Keratinocyte (primary cell): ENCODE data around the gene RFPL1. TPM values are rescaled to one million over a fixed set of nuclear protein-coding genes. Genes with fewer than 3 reads are reported as not detected.

Experiments
- DNase-seq: peaks from one replicate; pipeline ENCODE4 v3.0.0-alpha.2; 2011; ENCODE audit warnings: low read depth, missing footprints, low spot score
- FAIRE-seq: peaks from 2 replicates; lab custom pipeline; 2011; peaks lifted over from hg19 to GRCh38; lab: Jason Lieb, UNC
- H2AFZ ChIP-seq: 2 replicates; pipeline ENCODE4 v1.6.0; 2012; ENCODE audit warnings: low read length, control low read depth, inconsistent platforms; ENCODE audit not compliant: control insufficient read depth
- H3K27ac ChIP-seq: 2 replicates; pipeline ENCODE4 v1.5.1; 2011; ENCODE audit warnings: low read length; ENCODE audit not compliant: control insufficient read depth, insufficient read depth
- H3K27me3 ChIP-seq: 3 replicates; pipeline ENCODE4 v1.6.0; 2011; ENCODE audit warnings: low read length; ENCODE audit not compliant: control insufficient read depth, insufficient read depth; ENCODE audit errors: extremely low read depth
- H3K36me3 ChIP-seq, 2 experiments: 2 replicates in 1 of 2; 3 replicates in 1 of 2; pipeline ENCODE4 v1.5.1; 2011; ENCODE audit warnings: low read length in 2 of 2, mild to moderate bottlenecking in 1 of 2; ENCODE audit not compliant: control insufficient read depth in 2 of 2, insufficient read depth in 2 of 2; ENCODE audit errors: extremely low read depth in 1 of 2
- H3K4me1 ChIP-seq: 3 replicates; pipeline ENCODE4 v1.5.1; 2011; ENCODE audit warnings: low read length; ENCODE audit not compliant: control insufficient read depth, insufficient read depth; ENCODE audit errors: extremely low read depth
- H3K4me2 ChIP-seq: 3 replicates; pipeline ENCODE4 v1.6.0; 2011; ENCODE audit warnings: low read depth, low read length; ENCODE audit not compliant: control insufficient read depth, insufficient read depth; ENCODE audit errors: extremely low read depth
- H3K4me3 ChIP-seq, 3 experiments: fragments of 200-600 bp in 1 of 3; sonication (generic) in 1 of 3; 2 replicates in 2 of 3; 3 replicates in 1 of 3; pipeline ENCODE4 v1.5.1; 2011 to 2016; ENCODE audit warnings: low read length in 3 of 3, mild to moderate bottlenecking in 3 of 3, control low read depth in 2 of 3, inconsistent platforms in 1 of 3, low read depth in 1 of 3, mixed read lengths in 1 of 3, mixed run types in 1 of 3, moderate library complexity in 1 of 3; ENCODE audit not compliant: control insufficient read depth in 2 of 3, insufficient read depth in 2 of 3; ENCODE audit errors: extremely low read depth in 1 of 3
- H3K79me2 ChIP-seq: 2 replicates; pipeline ENCODE4 v1.6.0; 2012; ENCODE audit warnings: low read length; ENCODE audit not compliant: control insufficient read depth, insufficient read depth
- H3K9ac ChIP-seq: 3 replicates; pipeline ENCODE4 v1.6.0; 2011; ENCODE audit warnings: low read length; ENCODE audit not compliant: control insufficient read depth, insufficient read depth; ENCODE audit errors: extremely low read depth
- H3K9me1 ChIP-seq: 3 replicates; pipeline ENCODE4 v1.6.0; 2011; ENCODE audit warnings: low read length; ENCODE audit not compliant: control insufficient read depth, insufficient read depth; ENCODE audit errors: extremely low read depth
- H3K9me3 ChIP-seq: 2 replicates; pipeline ENCODE4 v1.5.1; 2012; ENCODE audit warnings: low read depth, low read length; ENCODE audit not compliant: control insufficient read depth
- H4K20me1 ChIP-seq: 3 replicates; pipeline ENCODE4 v1.6.0; 2011; ENCODE audit warnings: low read length; ENCODE audit not compliant: control insufficient read depth, insufficient read depth; ENCODE audit errors: extremely low read depth
- CTCF ChIP-seq, 3 experiments: IDR thresholded peaks in 1 of 3; conservative IDR thresholded peaks in 1 of 3; optimal IDR thresholded peaks in 1 of 3; 2 replicates in 2 of 3; 3 replicates in 1 of 3; pipeline versions ENCODE3 to v1.5.1; 2011; ENCODE audit warnings: low read length in 3 of 3, mild to moderate bottlenecking in 3 of 3, moderate library complexity in 2 of 3, control low read depth in 1 of 3, inconsistent platforms in 1 of 3; ENCODE audit not compliant: insufficient read depth in 2 of 3; ENCODE audit errors: extremely low read depth in 1 of 3
- EZH2 ChIP-seq: IDR thresholded peaks from one replicate; pipeline ENCODE4 v1.6.1; 2012; ENCODE audit warnings: inconsistent platforms, mild to moderate bottlenecking, low read length, moderate library complexity
- dilution Hi-C: fragments of 300-500 bp; cut with MboI; formaldehyde crosslinking; loops from one replicate; pipeline ENCODE4 v1.7.0; 2020; ENCODE audit warnings: low sequenced_read_pairs; ENCODE audit not compliant: extremely low pct_ligation_motif_present
- polyA plus RNA-seq, 5 experiments: library from polyadenylated mRNA; depleted of rRNA in 3 of 5; stranded (reverse) in 3 of 5; stranded (forward) in 1 of 5; unstranded in 1 of 5; fragments of >200 nt; gene quantifications; 1 replicate in 1 of 5; 2 replicates in 3 of 5; 3 replicates in 1 of 5; pipeline versions ENCODE4 v1.2.1 to v1.2.3, GENCODE V29; 2011 to 2012; ENCODE audit warnings: missing spikeins in 2 of 5, low read depth in 1 of 5, low replicate concordance in 1 of 5

RFPL1 gene
- polyA plus RNA-seq, 1 donor (not counting 4 experiments of a cell fraction or from before 2014, with no cell fraction given) = not detected

GRCh38 chr22:29442976-29443375 is 4.6 kb downstream of the RFPL1 start:
- H3K79me2 ChIP-seq = no peaks in the 10 kb centered on the region
- H3K9me3 ChIP-seq = no peaks in the 10 kb centered on the region
- no peak overlapping the region for H3K4me3 ChIP-seq
- no peak overlapping the region for H3K9ac ChIP-seq
- FAIRE-seq (no peak), DNase-seq (no peak)
- no peak overlapping the region for H3K4me2 ChIP-seq
- H3K27ac ChIP-seq = no peak overlapping the region
- H3K27me3 ChIP-seq = no peaks in the 10 kb centered on the region
- no peaks in the 10 kb centered on the region for H3K9me1 ChIP-seq
- H2AFZ ChIP-seq = no peak overlapping the region
- dilution Hi-C loops = no loop called here
- no peaks in the 10 kb centered on the region for H3K4me1 ChIP-seq
- H4K20me1 ChIP-seq = no peaks in the 10 kb centered on the region
- TF ChIP-seq CTCF (optimal IDR thresholded peaks at IDR 0.05 in 1 of 3, IDR thresholded peaks at IDR 0.05 in 1 of 3, conservative IDR thresholded peaks at IDR 0.05 in 1 of 3; ENCODE audit: extremely low read depth in 1 of 3, insufficient read depth in 2 of 3, low read length in 3 of 3) (no peak), EZH2 (no peak)
- H3K36me3 ChIP-seq = no peaks in the 10 kb centered on the region

- no peak for DNase-seq
- H3K79me2 ChIP-seq = no peaks in the 10 kb centered on the region
- no peak overlapping the region for H3K27ac ChIP-seq
- no peak overlapping the region for H3K9ac ChIP-seq
- no peaks in the 10 kb centered on the region for H3K27me3 ChIP-seq
- dilution Hi-C loops = no loop called here
- no peaks in the 10 kb centered on the region for H3K36me3 ChIP-seq
- H2AFZ ChIP-seq = no peak overlapping the region
- no peak overlapping the region for H3K4me2 ChIP-seq
- no peak for FAIRE-seq
- H4K20me1 ChIP-seq = no peaks in the 10 kb centered on the region
- no peak overlapping the region for H3K4me3 ChIP-seq
- no peaks in the 10 kb centered on the region for H3K9me1 ChIP-seq
- TF ChIP-seq EZH2 (no peak), CTCF (optimal IDR thresholded peaks at IDR 0.05 in 1 of 3, IDR thresholded peaks at IDR 0.05 in 1 of 3, conservative IDR thresholded peaks at IDR 0.05 in 1 of 3; ENCODE audit: extremely low read depth in 1 of 3, insufficient read depth in 2 of 3, low read length in 3 of 3) (no peak)
- no peaks in the 10 kb centered on the region for H3K9me3 ChIP-seq
- no peaks in the 10 kb centered on the region for H3K4me1 ChIP-seq
These were observed 5.1 kb downstream of the RFPL1 start for GRCh38 chr22:29443452-29443851.
